GM12874 (cell line): ENCODE data around the gene HBE1.

Experiments used
- TF ChIP-seq, protein P1 (sequence below): IDR thresholded peaks from 2 replicates; pipeline ENCODE4 v1.5.1; 2011; ENCODE audit warnings: low read depth, mild to moderate bottlenecking, control low read depth, low read length, moderate library complexity; ENCODE audit not compliant: insufficient read depth

Gene HBE1

DNA sequence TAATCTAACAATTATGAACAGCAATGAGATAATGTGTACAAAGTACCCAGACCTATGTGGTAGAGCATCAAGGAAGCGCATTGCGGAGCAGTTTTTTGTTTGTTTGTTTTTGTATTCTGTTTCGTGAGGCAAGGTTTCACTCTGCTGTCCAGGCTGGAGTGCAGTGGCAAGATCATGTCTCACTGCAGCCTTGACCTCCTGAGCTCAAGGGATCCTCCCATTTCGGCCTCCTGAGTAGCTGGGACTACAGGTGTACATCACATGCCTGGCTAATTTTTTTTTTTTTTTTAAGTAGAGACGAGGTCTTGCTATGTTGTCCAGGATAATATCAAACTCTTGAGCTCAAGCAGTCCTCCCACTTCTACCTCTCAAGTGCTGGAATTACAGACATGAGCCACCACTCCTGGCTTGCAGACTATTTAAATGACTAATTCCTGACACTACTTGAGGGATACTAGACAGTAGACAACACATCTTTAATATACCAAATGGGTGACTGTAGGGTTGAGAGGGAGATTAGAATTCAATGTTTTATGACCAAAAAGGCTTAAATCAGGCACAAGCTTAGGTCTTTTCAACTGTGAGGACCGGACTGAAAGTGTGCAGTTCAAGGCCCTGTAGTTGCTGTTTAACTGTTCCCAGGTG is 19.3 kb upstream of the HBE1 start:
- TF ChIP-seq, protein P1, sequence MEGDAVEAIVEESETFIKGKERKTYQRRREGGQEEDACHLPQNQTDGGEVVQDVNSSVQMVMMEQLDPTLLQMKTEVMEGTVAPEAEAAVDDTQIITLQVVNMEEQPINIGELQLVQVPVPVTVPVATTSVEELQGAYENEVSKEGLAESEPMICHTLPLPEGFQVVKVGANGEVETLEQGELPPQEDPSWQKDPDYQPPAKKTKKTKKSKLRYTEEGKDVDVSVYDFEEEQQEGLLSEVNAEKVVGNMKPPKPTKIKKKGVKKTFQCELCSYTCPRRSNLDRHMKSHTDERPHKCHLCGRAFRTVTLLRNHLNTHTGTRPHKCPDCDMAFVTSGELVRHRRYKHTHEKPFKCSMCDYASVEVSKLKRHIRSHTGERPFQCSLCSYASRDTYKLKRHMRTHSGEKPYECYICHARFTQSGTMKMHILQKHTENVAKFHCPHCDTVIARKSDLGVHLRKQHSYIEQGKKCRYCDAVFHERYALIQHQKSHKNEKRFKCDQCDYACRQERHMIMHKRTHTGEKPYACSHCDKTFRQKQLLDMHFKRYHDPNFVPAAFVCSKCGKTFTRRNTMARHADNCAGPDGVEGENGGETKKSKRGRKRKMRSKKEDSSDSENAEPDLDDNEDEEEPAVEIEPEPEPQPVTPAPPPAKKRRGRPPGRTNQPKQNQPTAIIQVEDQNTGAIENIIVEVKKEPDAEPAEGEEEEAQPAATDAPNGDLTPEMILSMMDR = no peak

DNA sequence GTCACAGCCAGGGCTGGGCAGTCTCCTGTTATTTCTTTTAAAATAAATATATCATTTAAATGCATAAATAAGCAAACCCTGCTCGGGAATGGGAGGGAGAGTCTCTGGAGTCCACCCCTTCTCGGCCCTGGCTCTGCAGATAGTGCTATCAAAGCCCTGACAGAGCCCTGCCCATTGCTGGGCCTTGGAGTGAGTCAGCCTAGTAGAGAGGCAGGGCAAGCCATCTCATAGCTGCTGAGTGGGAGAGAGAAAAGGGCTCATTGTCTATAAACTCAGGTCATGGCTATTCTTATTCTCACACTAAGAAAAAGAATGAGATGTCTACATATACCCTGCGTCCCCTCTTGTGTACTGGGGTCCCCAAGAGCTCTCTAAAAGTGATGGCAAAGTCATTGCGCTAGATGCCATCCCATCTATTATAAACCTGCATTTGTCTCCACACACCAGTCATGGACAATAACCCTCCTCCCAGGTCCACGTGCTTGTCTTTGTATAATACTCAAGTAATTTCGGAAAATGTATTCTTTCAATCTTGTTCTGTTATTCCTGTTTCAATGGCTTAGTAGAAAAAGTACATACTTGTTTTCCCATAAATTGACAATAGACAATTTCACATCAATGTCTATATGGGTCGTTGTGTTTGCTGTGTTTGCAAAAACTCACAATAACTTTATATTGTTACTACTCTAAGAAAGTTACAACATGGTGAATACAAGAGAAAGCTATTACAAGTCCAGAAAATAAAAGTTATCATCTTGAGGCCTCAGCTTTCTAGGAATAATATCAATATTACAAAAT is 18.6 kb upstream of the HBE1 start:
- TF ChIP-seq, protein P1 = no peak

DNA sequence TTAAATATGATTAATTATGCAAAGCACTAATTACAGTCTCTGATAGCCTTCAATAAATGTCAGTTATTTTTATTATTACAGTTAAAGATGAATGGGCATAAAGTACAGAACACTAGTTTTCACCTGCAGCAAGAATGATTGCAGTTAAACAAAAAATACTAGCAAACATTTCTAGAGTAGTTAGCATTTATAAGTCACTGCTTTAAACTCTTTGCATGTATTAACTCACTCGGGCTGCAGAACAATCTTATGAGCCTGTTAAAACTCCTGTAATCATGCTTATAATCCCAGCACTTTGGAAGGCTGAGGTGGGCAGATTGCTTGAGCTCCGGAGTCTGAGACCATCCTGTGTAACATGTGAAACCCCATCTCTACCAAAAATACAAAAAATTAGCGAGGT is 17.2 kb upstream of the HBE1 start:
- TF ChIP-seq, protein P1 = no peak

DNA sequence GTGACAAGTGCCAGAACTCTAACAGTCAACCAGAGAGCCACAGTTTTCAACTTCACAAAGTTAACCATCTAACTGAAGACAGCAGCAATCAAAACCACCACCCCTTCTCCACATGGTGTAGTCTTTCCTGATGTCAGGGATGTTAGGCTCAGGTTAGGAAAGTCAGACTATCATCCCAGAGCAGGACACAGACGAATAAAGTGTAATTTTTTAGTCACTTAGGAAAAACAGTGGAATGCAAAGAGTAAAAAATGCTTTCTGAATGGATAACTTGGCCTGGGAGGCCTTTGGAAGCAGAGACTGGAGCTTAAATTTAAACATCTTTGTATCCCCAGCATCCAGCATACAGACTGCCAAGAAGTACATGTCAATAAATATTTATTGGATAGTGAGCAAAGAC is 16.6 kb upstream of the HBE1 start:
- TF ChIP-seq, protein P1 = no peak

DNA sequence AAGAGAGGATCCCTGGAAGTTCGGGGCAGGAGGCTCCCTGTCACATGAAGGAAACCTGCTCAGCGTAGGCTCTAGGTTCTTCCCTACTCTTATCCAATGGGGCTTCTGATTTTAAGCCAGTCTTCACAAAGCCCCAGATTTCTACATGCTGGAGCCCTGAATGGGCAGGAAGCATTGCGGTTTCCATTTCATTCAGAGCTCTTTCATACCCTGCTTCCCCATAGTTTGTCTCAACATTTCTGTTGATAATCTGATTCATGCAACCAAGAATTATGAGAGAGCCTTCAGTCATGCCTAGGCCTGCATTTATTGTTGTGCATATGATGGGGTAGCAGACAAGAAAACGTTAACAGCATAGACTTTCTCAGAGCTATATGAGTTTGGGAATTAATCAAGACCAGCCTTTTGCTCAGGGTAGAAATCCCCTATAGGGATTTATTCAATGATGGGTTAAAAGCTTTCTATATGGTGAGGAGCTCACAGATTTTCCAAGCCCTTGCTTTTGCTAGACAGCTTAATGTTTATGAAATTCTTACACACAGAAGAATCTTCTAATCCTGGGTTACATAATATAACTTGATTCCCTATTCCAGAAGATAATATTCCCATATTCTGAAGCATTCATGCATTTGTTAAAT is 16.1 kb upstream of the HBE1 start:
- TF ChIP-seq, protein P1 = no peak

DNA sequence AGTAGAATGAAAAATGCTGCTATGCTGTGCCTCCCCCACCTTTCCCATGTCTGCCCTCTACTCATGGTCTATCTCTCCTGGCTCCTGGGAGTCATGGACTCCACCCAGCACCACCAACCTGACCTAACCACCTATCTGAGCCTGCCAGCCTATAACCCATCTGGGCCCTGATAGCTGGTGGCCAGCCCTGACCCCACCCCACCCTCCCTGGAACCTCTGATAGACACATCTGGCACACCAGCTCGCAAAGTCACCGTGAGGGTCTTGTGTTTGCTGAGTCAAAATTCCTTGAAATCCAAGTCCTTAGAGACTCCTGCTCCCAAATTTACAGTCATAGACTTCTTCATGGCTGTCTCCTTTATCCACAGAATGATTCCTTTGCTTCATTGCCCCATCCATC is 14.9 kb upstream of the HBE1 start:
- TF ChIP-seq, protein P1 = no peak

DNA sequence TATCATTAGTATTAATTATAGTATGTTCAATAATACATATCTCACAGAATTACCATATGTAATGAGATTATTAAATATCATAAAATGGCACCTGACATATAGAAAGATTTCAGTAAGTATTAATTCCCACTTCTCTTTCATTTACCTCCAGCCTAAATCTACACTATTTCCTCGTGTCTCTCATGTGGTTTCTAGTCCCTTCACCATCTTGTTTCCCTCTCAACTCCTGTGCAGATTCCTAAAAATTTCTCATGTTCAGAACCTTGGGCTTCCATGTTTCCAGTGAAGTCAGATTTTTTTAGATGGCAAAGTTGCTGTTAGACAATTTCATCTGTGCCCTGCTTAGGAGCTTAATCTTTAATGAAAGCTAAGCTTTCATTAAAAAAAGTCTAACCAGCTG is 14.1 kb upstream of the HBE1 start:
- TF ChIP-seq, protein P1 = no peak
